ENCODE measurements around the gene ATP1A3.
A peak's percentile ranks its signal among the peaks of the same experiment; 100 is the strongest.

ATP1A3 gene

GRCh38 chr19:41981724-41982123 is 12.3 kb downstream of the ATP1A3 start:
- DNase-seq = no peak

GRCh38 chr19:41978470-41978869 is 15.6 kb downstream of the ATP1A3 start:
- no peak for DNase-seq

GRCh38 chr19:41977916-41978315 is 16.1 kb downstream of the ATP1A3 start:
- no peak for DNase-seq

- DNase-seq = no peak
Measured at GRCh38 chr19:41974652-41975051, 19.4 kb downstream of the ATP1A3 start.

- DNase-seq = no peak
Measured at GRCh38 chr19:41971363-41971762, 22.7 kb downstream of the ATP1A3 start.

- no peak for DNase-seq
Measured at GRCh38 chr19:41969772-41970458, 24.1 kb downstream of the ATP1A3 start.

- DNase-seq = no peak
Measured at GRCh38 chr19:41968751-41969595, 25.1 kb downstream of the ATP1A3 start.

GRCh38 chr19:41967054-41967783 is 26.8 kb downstream of the ATP1A3 start:
- no peak for DNase-seq

GRCh38 chr19:41965106-41965505 is 28.9 kb downstream of the ATP1A3 start:
- DNase-seq = no peak

GRCh38 chr19:41960973-41961372 is 33.1 kb downstream of the ATP1A3 start:
- peak; percentile 34 for DNase-seq

GRCh38 chr19:41959056-41960053 is 34.7 kb downstream of the ATP1A3 start, which contains the start of gene RABAC1:
TSS of gene RABAC1 (minus strand) at chr19:41959321. CDS start at chr19:41959292, 29 bp downstream.
- DNase-seq = peak; percentile 97

- DNase-seq = peak; percentile 92
Measured at GRCh38 chr19:41958367-41959055, 35.5 kb downstream of the ATP1A3 start.

GRCh38 chr19:41957838-41958366 is 36.1 kb downstream of the ATP1A3 start:
- peak; percentile 95 for DNase-seq

- no peak for DNase-seq
Measured at GRCh38 chr19:41957161-41957837, 36.7 kb downstream of the ATP1A3 start.

GRCh38 chr19:41956621-41957020 is 37.4 kb downstream of the ATP1A3 start:
- DNase-seq = no peak

- no peak for DNase-seq
Measured at GRCh38 chr19:41955521-41955920, 38.5 kb downstream of the ATP1A3 start.

- peak; percentile 80 for DNase-seq
Measured at GRCh38 chr19:41951686-41952172, 42.3 kb downstream of the ATP1A3 start.

- DNase-seq = no peak
Measured at GRCh38 chr19:41947091-41947490, 46.9 kb downstream of the ATP1A3 start.

GRCh38 chr19:41945135-41945766 is 48.8 kb downstream of the ATP1A3 start:
- no peak for DNase-seq

GRCh38 chr19:41944336-41944735 is 49.7 kb downstream of the ATP1A3 start:
- DNase-seq = no peak

All from DMS53 (cell line).